H9 (cell line): ENCODE measurements around the gene MGMT. TPM values are rescaled to one million over a fixed set of nuclear protein-coding genes. Genes with fewer than 3 reads are reported as not detected.

ENCODE experiments used
- DNase-seq: peaks from one replicate; pipeline ENCODE4 v3.0.0-alpha.2; 2017
- H2AFZ ChIP-seq: one replicate; pipeline ENCODE4 v1.6.1; 2013; ENCODE audit warnings: mild to moderate bottlenecking, low read length, control low read depth, moderate library complexity
- H2AK5ac ChIP-seq: 2 replicates; pipeline ENCODE4 v1.6.1; 2013; ENCODE audit warnings: low read length, control low read depth, mixed read lengths; ENCODE audit not compliant: insufficient read length
- H2BK120ac ChIP-seq: one replicate; pipeline ENCODE4 v1.6.1; 2013; ENCODE audit warnings: low read depth, mild to moderate bottlenecking, low read length, control low read depth, inconsistent platforms; ENCODE audit not compliant: poor library complexity, severe bottlenecking
- H2BK12ac ChIP-seq: 2 replicates; pipeline ENCODE4 v1.6.1; 2013; ENCODE audit warnings: low read length, control low read depth, mixed read lengths, low read depth; ENCODE audit not compliant: insufficient read length
- H2BK15ac ChIP-seq: 2 replicates; pipeline ENCODE4 v1.6.1; 2013; ENCODE audit warnings: low read depth, low read length, control low read depth
- H2BK20ac ChIP-seq: one replicate; pipeline ENCODE4 v1.6.1; 2013; ENCODE audit warnings: low read depth, mild to moderate bottlenecking, low read length, control low read depth, inconsistent platforms; ENCODE audit not compliant: poor library complexity, severe bottlenecking
- H2BK5ac ChIP-seq: 2 replicates; pipeline ENCODE4 v1.6.1; 2013; ENCODE audit warnings: low read length, control low read depth, mixed read lengths; ENCODE audit not compliant: insufficient read length
- H3K14ac ChIP-seq: 2 replicates; pipeline ENCODE4 v1.6.1; 2013; ENCODE audit warnings: low read length, control low read depth; ENCODE audit not compliant: insufficient read depth
- H3K18ac ChIP-seq: 2 replicates; pipeline ENCODE4 v1.6.1; 2013; ENCODE audit warnings: low read depth, mild to moderate bottlenecking, mixed read lengths, low read length, control low read depth; ENCODE audit not compliant: insufficient read length
- H3K23ac ChIP-seq: 2 replicates; pipeline ENCODE4 v1.6.1; 2013; ENCODE audit warnings: low read length, control low read depth, mixed read lengths, low read depth; ENCODE audit not compliant: insufficient read length
- H3K23me2 ChIP-seq: 2 replicates; pipeline ENCODE4 v1.6.1; 2013; ENCODE audit warnings: low read depth, mild to moderate bottlenecking, mixed read lengths, low read length, control low read depth; ENCODE audit not compliant: insufficient read length, poor library complexity, severe bottlenecking
- H3K27ac ChIP-seq: 2 replicates; pipeline ENCODE4 v1.5.1; 2013; ENCODE audit warnings: low read length, control low read depth, mixed read lengths, low read depth; ENCODE audit not compliant: insufficient read length
- H3K27me3 ChIP-seq: 2 replicates; pipeline ENCODE4 v1.6.1; 2013; ENCODE audit warnings: low read length, control low read depth, inconsistent platforms; ENCODE audit not compliant: insufficient read depth
- H3K4ac ChIP-seq: 2 replicates; pipeline ENCODE4 v1.6.1; 2013; ENCODE audit warnings: low read depth, mild to moderate bottlenecking, control low read depth, inconsistent platforms, low read length, moderate library complexity
- H3K4me1 ChIP-seq: 2 replicates; pipeline ENCODE4 v1.6.1; 2013; ENCODE audit warnings: low read length, control low read depth, inconsistent platforms; ENCODE audit not compliant: insufficient read depth
- H3K4me2 ChIP-seq: 2 replicates; pipeline ENCODE4 v1.6.1; 2013; ENCODE audit warnings: low read length, control low read depth, mixed read lengths; ENCODE audit not compliant: insufficient read length, insufficient read depth
- H3K56ac ChIP-seq: 2 replicates; pipeline ENCODE4 v1.6.1; 2013; ENCODE audit warnings: low read depth, mild to moderate bottlenecking, mixed read lengths, low read length, control low read depth; ENCODE audit not compliant: insufficient read length
- H3K79me1 ChIP-seq: 2 replicates; pipeline ENCODE4 v1.6.1; 2013; ENCODE audit warnings: low read depth, mild to moderate bottlenecking, moderate library complexity, low read length, control low read depth, inconsistent platforms; ENCODE audit not compliant: insufficient read depth, poor library complexity, severe bottlenecking
- H3K79me2 ChIP-seq: 2 replicates; pipeline ENCODE4 v1.6.1; 2013; ENCODE audit warnings: low read length, control low read depth, inconsistent platforms; ENCODE audit not compliant: insufficient read depth
- H3K9ac ChIP-seq: 2 replicates; pipeline ENCODE4 v1.6.1; 2013; ENCODE audit warnings: low read length, control low read depth, mixed read lengths; ENCODE audit not compliant: insufficient read length; ENCODE audit errors: extremely low read depth
- H3K9me3 ChIP-seq: one replicate; pipeline ENCODE4 v1.6.1; 2013; ENCODE audit warnings: low read depth, low read length, inconsistent platforms; ENCODE audit not compliant: control insufficient read depth
- H3T11ph ChIP-seq: one replicate; pipeline ENCODE4 v1.6.1; 2013; ENCODE audit warnings: mild to moderate bottlenecking, low read length, control low read depth, inconsistent platforms
- H4K20me1 ChIP-seq: one replicate; pipeline ENCODE4 v1.6.1; 2013; ENCODE audit not compliant: control insufficient read depth, insufficient read length, insufficient read depth
- H4K5ac ChIP-seq: 2 replicates; pipeline ENCODE4 v1.6.1; 2013; ENCODE audit warnings: low read depth, mild to moderate bottlenecking, mixed read lengths, low read length, control low read depth; ENCODE audit not compliant: insufficient read length
- H4K8ac ChIP-seq: replicated peaks from 2 replicates; pipeline ENCODE4 v1.6.1; 2013; ENCODE audit warnings: low read length, control low read depth, mixed read lengths, low read depth; ENCODE audit not compliant: insufficient read length
- H4K91ac ChIP-seq: 2 replicates; pipeline ENCODE4 v1.6.1; 2013; ENCODE audit warnings: low read depth, mild to moderate bottlenecking, moderate library complexity, mixed read lengths, low read length, control low read depth; ENCODE audit not compliant: insufficient read length
- H3K27ac Mint-ChIP-seq, 3 experiments: 2 replicates in 2 of 3; 3 replicates in 1 of 3; pipeline ENCODE4 v1.8.0; 2020 to 2021; ENCODE audit warnings: mixed read lengths in 3 of 3, mild to moderate bottlenecking in 1 of 3, moderate library complexity in 1 of 3
- H3K27me3 Mint-ChIP-seq: 2 replicates; pipeline ENCODE4 v1.8.0; 2021; ENCODE audit warnings: low read depth, mild to moderate bottlenecking, moderate library complexity, mixed read lengths
- H3K36me3 Mint-ChIP-seq, 3 experiments: 2 replicates in 2 of 3; 3 replicates in 1 of 3; pipeline ENCODE4 v1.8.0; 2020 to 2021; ENCODE audit warnings: low read depth in 3 of 3, mixed read lengths in 3 of 3; ENCODE audit not compliant: insufficient read depth in 1 of 3
- H3K4me1 Mint-ChIP-seq, 2 experiments: 2 replicates each; pipeline ENCODE4 v1.8.0; 2020; ENCODE audit warnings: mixed read lengths in 2 of 2
- H3K4me3 Mint-ChIP-seq, 2 experiments: 2 replicates in 1 of 2; 3 replicates in 1 of 2; pipeline ENCODE4 v1.8.0; 2020 to 2021; ENCODE audit warnings: mild to moderate bottlenecking in 2 of 2, mixed read lengths in 2 of 2, moderate library complexity in 1 of 2
- H3K9me3 Mint-ChIP-seq, 2 experiments: 2 replicates in 1 of 2; 3 replicates in 1 of 2; pipeline ENCODE4 v1.8.0; 2020; ENCODE audit warnings: mild to moderate bottlenecking in 2 of 2, mixed read lengths in 2 of 2, moderate library complexity in 1 of 2
- WGBS: extraction: QIAGEN DNeasy Blood & Tissue Kit; methylation state at CpG from one replicate; pipeline ENCODE4 v1.1.7; 2013; ENCODE audit warnings: missing lambda C conversion rate, low lambda C conversion rate, mixed read lengths; ENCODE audit not compliant: insufficient read length; ENCODE audit errors: extremely low coverage; 5-methylcytosine and 5-hydroxymethylcytosine counted together
- total RNA-seq: library from RNA; stranded (reverse); gene quantifications from 2 replicates; pipeline ENCODE4 v1.2.1, GENCODE V29; 2021
- TF ChIP-seq, protein P1 (sequence below): fragments of 200-600 bp; sonication (generic); conservative IDR thresholded peaks from 3 replicates; pipeline ENCODE4 v1.8.0; 2021; ENCODE audit warnings: antibody characterized with exemption, mild to moderate bottlenecking

Gene MGMT
- total RNA-seq, 1 experiment from 2014 or later = 18.4 TPM

DNA sequence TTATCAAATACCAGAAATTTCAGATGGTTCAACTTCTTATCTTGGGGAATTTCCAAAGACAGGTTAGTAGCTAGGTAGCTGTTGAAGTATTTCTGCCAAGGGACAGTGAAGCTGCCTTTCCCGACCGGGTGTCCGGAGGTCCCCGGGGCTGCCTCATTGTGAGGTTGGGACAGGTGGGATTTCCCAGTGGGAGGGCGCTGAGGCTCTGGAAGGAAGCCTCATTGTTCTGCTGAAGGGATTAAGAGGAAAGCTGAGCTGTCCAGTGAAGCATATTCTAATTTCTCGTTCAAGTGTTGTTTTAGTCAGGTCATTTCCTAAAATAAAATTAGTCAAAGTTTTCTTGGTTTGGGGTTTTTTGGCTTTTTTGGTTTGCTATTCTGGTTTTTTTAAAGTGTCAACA is 244.2 kb downstream of the MGMT start:
- Histone ChIP-seq H3K4ac (no peak overlapping the region), H3K9me3 (no peaks in the 10 kb centered on the region), H3K27ac (no peak overlapping the region), H4K5ac (no peak overlapping the region), H3K23ac (no peak overlapping the region), H3K79me2 (no peaks in the 10 kb centered on the region), H3K4me1 (no peaks in the 10 kb centered on the region; the same call in 1 of the 2 replicates), H2BK20ac (no peak overlapping the region), H2BK12ac (no peak overlapping the region), H3T11ph (no peak overlapping the region), H4K8ac (no peak overlapping the region), H3K27me3 (no peaks in the 10 kb centered on the region), H2BK120ac (no peak overlapping the region), H3K9ac (no peak overlapping the region), H2AK5ac (no peak overlapping the region), H3K79me1 (no peaks in the 10 kb centered on the region), H2AFZ (no peak overlapping the region), H3K18ac (no peak overlapping the region), H4K91ac (no peak overlapping the region), H2BK5ac (no peak overlapping the region), H3K14ac (no peak overlapping the region), H3K56ac (no peak overlapping the region), H2BK15ac (no peak overlapping the region), H4K20me1 (no peaks in the 10 kb centered on the region), H3K23me2 (no peaks in the 10 kb centered on the region), H3K4me2 (no peak overlapping the region)
- WGBS = no CpG with 5 or more reads among the region's 6 CpGs
- Mint-ChIP-seq H3K4me3 (no peak overlapping the region; a peak in 3 of 5 replicates), H3K4me1 (peaks cover 47 to 49% of the 10 kb centered on the region in 2 experiments), H3K27ac (peak overlapping the region; percentile 84 to 92 (median 88); a peak in 6 of 7 replicates), H3K36me3 (peaks cover 2 to 4% (median 2%) of the 10 kb centered on the region in 3 experiments; a peak in 2 of 7 replicates), H3K9me3 (no peaks in the 10 kb centered on the region), H3K27me3 (no peaks in the 10 kb centered on the region)
- TF ChIP-seq, protein P1, sequence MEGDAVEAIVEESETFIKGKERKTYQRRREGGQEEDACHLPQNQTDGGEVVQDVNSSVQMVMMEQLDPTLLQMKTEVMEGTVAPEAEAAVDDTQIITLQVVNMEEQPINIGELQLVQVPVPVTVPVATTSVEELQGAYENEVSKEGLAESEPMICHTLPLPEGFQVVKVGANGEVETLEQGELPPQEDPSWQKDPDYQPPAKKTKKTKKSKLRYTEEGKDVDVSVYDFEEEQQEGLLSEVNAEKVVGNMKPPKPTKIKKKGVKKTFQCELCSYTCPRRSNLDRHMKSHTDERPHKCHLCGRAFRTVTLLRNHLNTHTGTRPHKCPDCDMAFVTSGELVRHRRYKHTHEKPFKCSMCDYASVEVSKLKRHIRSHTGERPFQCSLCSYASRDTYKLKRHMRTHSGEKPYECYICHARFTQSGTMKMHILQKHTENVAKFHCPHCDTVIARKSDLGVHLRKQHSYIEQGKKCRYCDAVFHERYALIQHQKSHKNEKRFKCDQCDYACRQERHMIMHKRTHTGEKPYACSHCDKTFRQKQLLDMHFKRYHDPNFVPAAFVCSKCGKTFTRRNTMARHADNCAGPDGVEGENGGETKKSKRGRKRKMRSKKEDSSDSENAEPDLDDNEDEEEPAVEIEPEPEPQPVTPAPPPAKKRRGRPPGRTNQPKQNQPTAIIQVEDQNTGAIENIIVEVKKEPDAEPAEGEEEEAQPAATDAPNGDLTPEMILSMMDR = no peak
- DNase-seq = peak; percentile 57
